ENCODE results near the gene GOLGA8B.

GRCh38 chr15:34620814-34621213, 37.4 kb upstream of the GOLGA8B start:
- TF ChIP-seq, protein P1, sequence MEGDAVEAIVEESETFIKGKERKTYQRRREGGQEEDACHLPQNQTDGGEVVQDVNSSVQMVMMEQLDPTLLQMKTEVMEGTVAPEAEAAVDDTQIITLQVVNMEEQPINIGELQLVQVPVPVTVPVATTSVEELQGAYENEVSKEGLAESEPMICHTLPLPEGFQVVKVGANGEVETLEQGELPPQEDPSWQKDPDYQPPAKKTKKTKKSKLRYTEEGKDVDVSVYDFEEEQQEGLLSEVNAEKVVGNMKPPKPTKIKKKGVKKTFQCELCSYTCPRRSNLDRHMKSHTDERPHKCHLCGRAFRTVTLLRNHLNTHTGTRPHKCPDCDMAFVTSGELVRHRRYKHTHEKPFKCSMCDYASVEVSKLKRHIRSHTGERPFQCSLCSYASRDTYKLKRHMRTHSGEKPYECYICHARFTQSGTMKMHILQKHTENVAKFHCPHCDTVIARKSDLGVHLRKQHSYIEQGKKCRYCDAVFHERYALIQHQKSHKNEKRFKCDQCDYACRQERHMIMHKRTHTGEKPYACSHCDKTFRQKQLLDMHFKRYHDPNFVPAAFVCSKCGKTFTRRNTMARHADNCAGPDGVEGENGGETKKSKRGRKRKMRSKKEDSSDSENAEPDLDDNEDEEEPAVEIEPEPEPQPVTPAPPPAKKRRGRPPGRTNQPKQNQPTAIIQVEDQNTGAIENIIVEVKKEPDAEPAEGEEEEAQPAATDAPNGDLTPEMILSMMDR (IDR thresholded peaks at IDR 0.05), result no peak
- no peak for TF ChIP-seq POLR2A (IDR thresholded peaks at IDR 0.05)

Data from adrenal gland (tissue), 5 donors.